Calu3 (cell line): ENCODE measurements around the gene SPSB1. TPM values are rescaled to one million over a fixed set of nuclear protein-coding genes. Genes with fewer than 3 reads are reported as not detected.

Experiments used
- BruUV-seq: library from RNA; stranded (reverse); fragments of 400-500 nt; replicated peaks from 2 replicates; lab custom pipeline; 2021; lab: Mats Ljungman, UMichigan
- CTCF ChIA-PET: fragments of 300-600 bp; sonication (Branson Sonifier 250); formaldehyde crosslinking; loops from one replicate; lab custom pipeline; 2022; ENCODE audit warnings: antibody characterized with exemption; lab: Charles Lee
- DNase-seq: peaks from one replicate; pipeline ENCODE4 v3.0.0; 2022
- H3K27ac Mint-ChIP-seq: one replicate; pipeline ENCODE4 v1.8.0; 2022; ENCODE audit warnings: mixed read lengths; ENCODE audit not compliant: unreplicated experiment
- H3K27me3 Mint-ChIP-seq: one replicate; pipeline ENCODE4 v1.8.0; 2022; ENCODE audit warnings: mixed read lengths; ENCODE audit not compliant: unreplicated experiment
- H3K36me3 Mint-ChIP-seq: one replicate; pipeline ENCODE4 v1.8.0; 2022; ENCODE audit warnings: mild to moderate bottlenecking, moderate library complexity, mixed read lengths; ENCODE audit not compliant: insufficient read depth, unreplicated experiment
- H3K4me1 Mint-ChIP-seq: one replicate; pipeline ENCODE4 v1.8.0; 2022; ENCODE audit warnings: mild to moderate bottlenecking, low read depth, mixed read lengths; ENCODE audit not compliant: unreplicated experiment
- H3K4me3 Mint-ChIP-seq: one replicate; pipeline ENCODE4 v1.8.0; 2022; ENCODE audit warnings: mild to moderate bottlenecking, low read depth, moderate library complexity, mixed read lengths; ENCODE audit not compliant: unreplicated experiment
- H3K9me3 Mint-ChIP-seq: one replicate; pipeline ENCODE4 v1.8.0; 2022; ENCODE audit warnings: low read depth, mixed read lengths; ENCODE audit not compliant: unreplicated experiment
- CTCF ChIP-seq: fragments of 200-600 bp; IDR thresholded peaks from one replicate; pipeline ENCODE4 v1.8.0; 2022; ENCODE audit warnings: antibody characterized with exemption; ENCODE audit not compliant: unreplicated experiment
- intact Hi-C: fragments of 100-400 bp; cut with micrococcal nuclease; formaldehyde crosslinking; loops from one replicate; pipeline ENCODE4 v1.10.0; 2022; ENCODE audit not compliant: unreplicated experiment
- total RNA-seq: library from RNA; stranded (reverse); gene quantifications from 2 replicates; pipeline ENCODE4 v1.2.3, GENCODE V29; 2022

SPSB1 gene
- total RNA-seq, 1 experiment from 2014 or later: 4.9 TPM

DNA sequence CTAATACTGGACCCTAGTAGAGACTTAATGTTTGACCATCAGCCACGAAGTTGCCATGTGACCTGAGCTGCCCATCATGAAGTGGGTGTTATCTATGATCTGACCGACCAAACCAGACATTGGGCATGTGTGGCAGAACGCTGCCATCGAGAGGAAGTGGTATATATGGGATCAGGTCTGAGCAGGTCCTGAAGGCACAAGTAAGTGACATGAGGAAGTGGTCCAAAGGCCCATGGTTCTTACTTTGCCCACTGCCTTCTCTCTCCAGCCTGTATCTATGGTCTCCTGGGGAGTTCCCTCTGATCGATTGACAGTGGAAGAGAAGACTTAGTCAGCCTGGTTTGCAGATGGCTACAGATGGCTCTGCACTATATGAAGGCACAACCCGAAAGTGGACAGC is 7.9 kb downstream of the SPSB1 start:
- H3K4me3 Mint-ChIP-seq: peak overlapping the region; percentile 40
- CTCF ChIA-PET: no interaction called here
- no peaks in the 10 kb centered on the region for H3K27me3 Mint-ChIP-seq
- DNase-seq: no peak
- no peaks in the 10 kb centered on the region for H3K9me3 Mint-ChIP-seq
- peaks cover 7% of the 10 kb centered on the region for H3K36me3 Mint-ChIP-seq
- no peak for TF ChIP-seq CTCF
- H3K27ac Mint-ChIP-seq: peak overlapping the region; percentile 93
- intact Hi-C loops: no loop called here
- peaks cover 38% of the 10 kb centered on the region for H3K4me1 Mint-ChIP-seq
- BruUV-seq: no TSS peak

- no peak for TF ChIP-seq CTCF
- H3K27ac Mint-ChIP-seq: peak overlapping the region; percentile 35
- no peak for DNase-seq
- H3K27me3 Mint-ChIP-seq: no peaks in the 10 kb centered on the region
- intact Hi-C loops: no loop called here
- CTCF ChIA-PET: interaction anchor here (0.5 kb wide), 1 partner anchor 208 kb away, joined by 4 read pairs; no protein-coding TSS in a partner anchor
- peaks cover 7% of the 10 kb centered on the region for H3K36me3 Mint-ChIP-seq
- no peaks in the 10 kb centered on the region for H3K9me3 Mint-ChIP-seq
- BruUV-seq: no TSS peak
- no peak overlapping the region for H3K4me3 Mint-ChIP-seq
- peaks cover 22% of the 10 kb centered on the region for H3K4me1 Mint-ChIP-seq
Observed at GRCh38 chr1:9302745-9303524, 10.2 kb downstream of the SPSB1 start.

GRCh38 chr1:9303916-9304315 is 11.2 kb downstream of the SPSB1 start:
- H3K4me1 Mint-ChIP-seq: peaks cover 21% of the 10 kb centered on the region
- CTCF ChIA-PET: no interaction called here
- peaks cover 7% of the 10 kb centered on the region for H3K36me3 Mint-ChIP-seq
- intact Hi-C loops: no loop called here
- no peak for DNase-seq
- no peaks in the 10 kb centered on the region for H3K27me3 Mint-ChIP-seq
- no TSS peak for BruUV-seq
- TF ChIP-seq CTCF: no peak
- no peak overlapping the region for H3K27ac Mint-ChIP-seq
- no peak overlapping the region for H3K4me3 Mint-ChIP-seq
- H3K9me3 Mint-ChIP-seq: no peaks in the 10 kb centered on the region

DNA sequence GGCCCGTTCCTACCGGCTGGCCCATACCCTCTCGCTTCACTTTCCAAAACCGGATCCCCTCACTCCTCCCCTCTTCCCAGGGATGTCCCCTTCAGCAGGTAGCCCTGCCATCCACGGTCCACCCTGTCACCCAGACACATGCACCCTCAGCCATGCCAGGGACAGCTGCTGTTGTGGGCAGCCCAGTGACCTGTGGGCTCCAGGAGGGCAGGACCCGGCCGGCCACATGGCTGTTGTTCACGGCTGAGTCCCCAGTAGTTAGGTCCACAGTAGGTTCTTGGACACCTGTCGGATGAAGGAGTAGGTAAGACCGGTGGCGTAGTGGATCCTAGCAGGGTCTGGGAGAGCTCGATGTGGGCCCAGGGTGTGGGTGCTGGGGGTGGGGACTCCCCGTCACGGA is 12.5 kb downstream of the SPSB1 start:
- CTCF ChIA-PET: no interaction called here
- intact Hi-C loops: no loop called here
- Mint-ChIP-seq H3K4me1 (peaks cover 20% of the 10 kb centered on the region), H3K36me3 (peaks cover 4% of the 10 kb centered on the region), H3K27ac (no peak overlapping the region), H3K4me3 (no peak overlapping the region), H3K9me3 (no peaks in the 10 kb centered on the region), H3K27me3 (no peaks in the 10 kb centered on the region)
- BruUV-seq: no TSS peak
- DNase-seq: no peak
- no peak for TF ChIP-seq CTCF
